GM20000 (cell line): ENCODE results near the gene CSTA.

Source experiments
- DNase-seq: peaks from one replicate; pipeline ENCODE4 v3.0.0; 2012; ENCODE audit warnings: low spot score
- CTCF ChIP-seq: IDR thresholded peaks from 2 replicates; pipeline ENCODE4 v1.5.1; 2012; ENCODE audit warnings: mild to moderate bottlenecking, control low read depth; ENCODE audit errors: extremely low read depth, missing control alignments

CSTA gene

GRCh38 chr3:122382888-122383666, 58.0 kb downstream of the CSTA start, which contains the start of gene MIX23:
TSS of gene MIX23 (minus strand) at chr3:122383231. CDS start at chr3:122383224, 7 bp downstream.
- no peak for TF ChIP-seq CTCF
- peak; percentile 85 for DNase-seq

GRCh38 chr3:122383771-122384697, 59.0 kb downstream of the CSTA start, which contains the start of gene FAM162A:
TSS of gene FAM162A (plus strand) at chr3:122384182. CDS start at chr3:122384266, 84 bp downstream.
- TF ChIP-seq CTCF = peak; percentile 65
- peak; percentile 91 for DNase-seq

GRCh38 chr3:122387709-122388108, 62.7 kb downstream of the CSTA start:
- no peak for TF ChIP-seq CTCF
- DNase-seq = no peak

GRCh38 chr3:122389197-122389596, 64.1 kb downstream of the CSTA start:
- no peak for TF ChIP-seq CTCF
- DNase-seq = no peak

GRCh38 chr3:122389892-122390291, 64.8 kb downstream of the CSTA start:
- no peak for TF ChIP-seq CTCF
- no peak for DNase-seq

- TF ChIP-seq CTCF = no peak
- no peak for DNase-seq
Observed at GRCh38 chr3:122390665-122391064, 65.6 kb downstream of the CSTA start.
